H1 (cell line): Measurements from ENCODE around the gene SLC1A5. TPM values are rescaled to one million over a fixed set of nuclear protein-coding genes. Genes with fewer than 3 reads are reported as not detected.

Experiments used
- EGR1 ChIP-seq: IDR thresholded peaks from 2 replicates; pipeline ENCODE4 v1.6.1; 2011; ENCODE audit warnings: low read depth, low read length, borderline replicate concordance
- KDM5A ChIP-seq: fragments of 200-600 bp; IDR thresholded peaks from 2 replicates; pipeline ENCODE4 v1.7.1; 2012; ENCODE audit warnings: mild to moderate bottlenecking, low read length, inconsistent platforms, mixed read lengths
- SIN3A ChIP-seq, 2 experiments: IDR thresholded peaks in 1 of 2; conservative IDR thresholded peaks in 1 of 2; 2 replicates each; pipeline ENCODE4 v1.6.1; 2011 to 2012; ENCODE audit warnings: low read length in 2 of 2, improper control_type of control experiment in 1 of 2, low read depth in 1 of 2, mild to moderate bottlenecking in 1 of 2
- polyA plus RNA-seq, 7 experiments: library from polyadenylated mRNA; depleted of rRNA in 3 of 7; stranded (reverse) in 5 of 7; unstranded in 2 of 7; fragments of >200 nt in 5 of 7; fragments of 200-250 nt in 2 of 7; gene quantifications; 1 replicate in 5 of 7; 2 replicates in 1 of 7; 4 replicates in 1 of 7; pipeline versions ENCODE4 v1.2.1 to v1.2.3, GENCODE V29; 2011 to 2013; ENCODE audit warnings: missing spikeins in 2 of 7, mixed read lengths in 2 of 7
- total RNA-seq: library from RNA; stranded (reverse); fragmentation: NEBNext Ultra II Directional; extraction: Animal tissue kit (Norgen Biotek cat#: 25700); gene quantifications from 2 replicates; pipeline ENCODE4 v1.2.1, GENCODE V29; 2021

SLC1A5 gene
- total and polyA plus RNA-seq, 2 of the 8 experiments (the other 6 are each of a cell fraction or from before 2014, with no cell fraction given) = 291 to 351 TPM

- TF ChIP-seq SIN3A (conservative IDR thresholded peaks at IDR 0.05 in 1 of 2, IDR thresholded peaks at IDR 0.05 in 1 of 2; ENCODE audit: low read depth in 1 of 2, low read length in 2 of 2) = no peak
- no peak for TF ChIP-seq KDM5A
- TF ChIP-seq EGR1 = no peak
These were observed 45.7 kb upstream of the SLC1A5 start (continued) for GRCh38 chr19:46834121-46834520.
